K562 (cell line): ENCODE measurements around the gene SGMS1. TPM values are rescaled to one million over a fixed set of nuclear protein-coding genes. Genes with fewer than 3 reads are reported as not detected.

Experiments
- ARID2 ChIP-seq: fragments of 450-650 bp; IDR thresholded peaks from 2 replicates; pipeline ENCODE4 v1.6.1; 2017; ENCODE audit warnings: antibody characterized with exemption, mild to moderate bottlenecking
- FOXM1 ChIP-seq, 2 experiments: fragments of 450-650 bp in 1 of 2; sonication (generic) in 1 of 2; formaldehyde crosslinking in 1 of 2; IDR thresholded peaks; 2 replicates each; pipeline versions ENCODE4 v1.6.1 to v1.9.0; 2017 to 2022; ENCODE audit warnings: low read depth in 2 of 2, mild to moderate bottlenecking in 2 of 2, missing genetic modification reagents in 1 of 2, moderate library complexity in 1 of 2
- GABPB1 ChIP-seq: sonication (generic); formaldehyde crosslinking; IDR thresholded peaks from 2 replicates; pipeline ENCODE4 v1.8.0; 2022; ENCODE audit warnings: mild to moderate bottlenecking, missing genetic modification reagents
- HINFP ChIP-seq: fragments of 450-650 bp; conservative IDR thresholded peaks from 2 replicates; pipeline ENCODE4 v1.6.1; 2016; ENCODE audit warnings: missing genetic modification characterization, low read depth, mild to moderate bottlenecking, control low read depth, missing compliant biosample characterization
- HLTF ChIP-seq: fragments of 450-650 bp; IDR thresholded peaks from 2 replicates; pipeline ENCODE4 v1.6.1; 2016
- HMGN3 ChIP-seq: IDR thresholded peaks from 2 replicates; pipeline ENCODE4 v1.6.1; 2011; ENCODE audit warnings: borderline replicate concordance, low read depth, mild to moderate bottlenecking, mixed read lengths, low read length; ENCODE audit not compliant: insufficient read length; ENCODE audit errors: extremely low read depth
- ILK ChIP-seq: fragments of 450-650 bp; IDR thresholded peaks from 2 replicates; pipeline ENCODE4 v1.6.1; 2016; ENCODE audit warnings: missing genetic modification characterization, low read depth, mild to moderate bottlenecking, missing compliant biosample characterization, moderate library complexity, borderline replicate concordance
- NR1H2 ChIP-seq: sonication (generic); formaldehyde crosslinking; IDR thresholded peaks from 2 replicates; pipeline ENCODE4 v1.4.0; 2020; ENCODE audit warnings: mild to moderate bottlenecking, missing genetic modification reagents
- PATZ1 ChIP-seq: fragments of 250-450 bp; sonication (Bioruptor Pico); IDR thresholded peaks from 2 replicates; pipeline ENCODE4 v1.5.0; 2020; ENCODE audit warnings: mild to moderate bottlenecking, borderline replicate concordance
- PCBP1 ChIP-seq: fragments of 200-400 bp; formaldehyde crosslinking; IDR thresholded peaks from 2 replicates; pipeline ENCODE4 v1.6.1; 2018; ENCODE audit warnings: mild to moderate bottlenecking, low read depth, low read length; ENCODE audit not compliant: poor library complexity, severe bottlenecking
- POLR2H ChIP-seq: IDR thresholded peaks from 2 replicates; pipeline ENCODE4 v1.6.1; 2016; ENCODE audit warnings: missing genetic modification characterization, low read depth, mild to moderate bottlenecking, control low read depth, missing compliant biosample characterization, moderate library complexity
- POLR3G ChIP-seq: IDR thresholded peaks from 2 replicates; pipeline ENCODE4 v1.6.1; 2011; ENCODE audit not compliant: insufficient read length, insufficient replicate concordance; ENCODE audit errors: extremely low read depth
- PURB ChIP-seq: sonication (generic); formaldehyde crosslinking; IDR thresholded peaks from 2 replicates; pipeline ENCODE4 v1.9.0; 2021; ENCODE audit warnings: low read depth, mild to moderate bottlenecking, missing genetic modification reagents
- SMARCA5 ChIP-seq: fragments of 450-650 bp; IDR thresholded peaks from 2 replicates; pipeline ENCODE4 v1.6.1; 2016
- TRIM28 ChIP-seq: fragments of 450-650 bp; IDR thresholded peaks from 2 replicates; pipeline ENCODE4 v1.6.1; 2017
- USF2 ChIP-seq: sonication (generic); formaldehyde crosslinking; IDR thresholded peaks from 2 replicates; pipeline ENCODE4 v1.5.0; 2020; ENCODE audit warnings: missing genetic modification reagents
- ZC3H8 ChIP-seq: fragments of 450-650 bp; IDR thresholded peaks from 2 replicates; pipeline ENCODE4 v1.6.1; 2017
- ZKSCAN3 ChIP-seq: fragments of 250-450 bp; sonication (Bioruptor Pico); IDR thresholded peaks from 2 replicates; pipeline ENCODE4 v1.4.0; 2020
- ZNF717 ChIP-seq: fragments of 250-450 bp; sonication (Bioruptor Pico); IDR thresholded peaks from 2 replicates; pipeline ENCODE4 v1.5.0; 2021
- polyA plus RNA-seq, 8 experiments: library from polyadenylated mRNA; depleted of rRNA in 4 of 8; stranded (reverse) in 5 of 8; unstranded in 3 of 8; fragments of >200 nt; fragmentation: Nextera tagmentation in 2 of 8; fragmentation: Illumina TruSeq in 1 of 8; extraction: Ambion mirVana in 2 of 8; extraction: Trizol in 1 of 8; gene quantifications; 2 replicates each; pipeline versions ENCODE4 v1.2.1 to v1.2.3, GENCODE V29; 2011 to 2014; ENCODE audit warnings: inconsistent platforms in 1 of 8, missing spikeins in 1 of 8
- total RNA-seq, 7 experiments: library from RNA; depleted of rRNA in 6 of 7; stranded (reverse); fragments of >200 nt in 6 of 7; fragmentation: Illumina TruSeq in 2 of 7; extraction: Trizol in 2 of 7; gene quantifications; 2 replicates each; pipeline versions ENCODE4 v1.2.1 to v1.2.3, GENCODE V29; 2011 to 2021; ENCODE audit warnings: low replicate concordance in 1 of 7
- TF ChIP-seq, protein P1 (sequence below): fragments of 450-650 bp; IDR thresholded peaks from 2 replicates; pipeline ENCODE4 v1.6.1; 2016; ENCODE audit warnings: mild to moderate bottlenecking
- TF ChIP-seq, protein P2 (sequence below), 2 experiments: fragments of 450-650 bp; conservative IDR thresholded peaks; 2 replicates each; pipeline ENCODE4 v1.6.1; 2017; ENCODE audit warnings: mild to moderate bottlenecking in 2 of 2, moderate library complexity in 2 of 2

The SGMS1 gene
- total and polyA plus RNA-seq, 9 of the 15 experiments (the other 6 are each of a cell fraction or from before 2014, with no cell fraction given) = 22.6 to 232 (median 82.2) TPM

DNA sequence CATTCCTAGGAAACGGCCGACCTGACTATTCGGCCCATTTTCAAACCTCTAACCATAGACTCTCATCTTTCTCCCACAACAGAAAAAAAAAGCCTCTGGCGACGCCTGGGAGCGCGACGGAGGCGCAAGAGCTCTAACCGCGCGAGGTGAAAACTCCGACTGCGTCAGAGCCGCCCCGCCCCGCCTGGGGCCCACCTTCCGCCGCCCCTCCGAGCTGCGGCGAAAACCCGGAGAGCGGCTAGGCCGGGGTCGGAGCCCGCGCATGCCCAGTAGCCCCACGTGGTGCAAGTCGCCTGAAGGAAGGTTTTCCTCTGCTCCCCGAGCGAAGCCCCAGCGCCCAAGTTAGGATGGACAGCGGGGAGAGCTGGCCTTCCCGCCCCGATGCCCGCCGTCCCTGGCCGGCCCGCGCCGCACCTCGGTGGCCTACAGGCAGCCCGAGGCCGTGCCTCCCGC, 683 bp upstream of the SGMS1 start (continued):
- TF ChIP-seq USF2 (CRISPR knock-in tag) (no peak; the same call in none of the 2 replicates), PURB (no peak), POLR2H (tag) (peak; percentile 84), SMARCA5 (no peak), ILK (tag) (no peak), HINFP (tag) (no peak), HMGN3 (peak; percentile 84), POLR3G (no peak), ZC3H8 (no peak), NR1H2 (CRISPR knock-in tag) (no peak; the same call in 1 of the 2 replicates), ZKSCAN3 (CRISPR knock-in tag) (no peak), PCBP1 (no peak), ARID2 (no peak), ZNF717 (CRISPR knock-in tag) (no peak), TRIM28 (no peak; the same call in 1 of the 2 replicates), HLTF (no peak), FOXM1 (IDR thresholded peaks at IDR 0.05; ENCODE audit: low read depth) (peak; percentile 83), FOXM1 (CRISPR knock-in tag; IDR thresholded peaks at IDR 0.05; ENCODE audit: low read depth) (peak; percentile 86), GABPB1 (CRISPR knock-in tag) (peak; percentile 72), PATZ1 (CRISPR knock-in tag) (no peak)
- TF ChIP-seq, protein P1, sequence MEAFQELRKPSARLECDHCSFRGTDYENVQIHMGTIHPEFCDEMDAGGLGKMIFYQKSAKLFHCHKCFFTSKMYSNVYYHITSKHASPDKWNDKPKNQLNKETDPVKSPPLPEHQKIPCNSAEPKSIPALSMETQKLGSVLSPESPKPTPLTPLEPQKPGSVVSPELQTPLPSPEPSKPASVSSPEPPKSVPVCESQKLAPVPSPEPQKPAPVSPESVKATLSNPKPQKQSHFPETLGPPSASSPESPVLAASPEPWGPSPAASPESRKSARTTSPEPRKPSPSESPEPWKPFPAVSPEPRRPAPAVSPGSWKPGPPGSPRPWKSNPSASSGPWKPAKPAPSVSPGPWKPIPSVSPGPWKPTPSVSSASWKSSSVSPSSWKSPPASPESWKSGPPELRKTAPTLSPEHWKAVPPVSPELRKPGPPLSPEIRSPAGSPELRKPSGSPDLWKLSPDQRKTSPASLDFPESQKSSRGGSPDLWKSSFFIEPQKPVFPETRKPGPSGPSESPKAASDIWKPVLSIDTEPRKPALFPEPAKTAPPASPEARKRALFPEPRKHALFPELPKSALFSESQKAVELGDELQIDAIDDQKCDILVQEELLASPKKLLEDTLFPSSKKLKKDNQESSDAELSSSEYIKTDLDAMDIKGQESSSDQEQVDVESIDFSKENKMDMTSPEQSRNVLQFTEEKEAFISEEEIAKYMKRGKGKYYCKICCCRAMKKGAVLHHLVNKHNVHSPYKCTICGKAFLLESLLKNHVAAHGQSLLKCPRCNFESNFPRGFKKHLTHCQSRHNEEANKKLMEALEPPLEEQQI = 0 out of 2 replicates have a peak, but pooled peaks have one; percentile 27
- TF ChIP-seq, protein P2, sequence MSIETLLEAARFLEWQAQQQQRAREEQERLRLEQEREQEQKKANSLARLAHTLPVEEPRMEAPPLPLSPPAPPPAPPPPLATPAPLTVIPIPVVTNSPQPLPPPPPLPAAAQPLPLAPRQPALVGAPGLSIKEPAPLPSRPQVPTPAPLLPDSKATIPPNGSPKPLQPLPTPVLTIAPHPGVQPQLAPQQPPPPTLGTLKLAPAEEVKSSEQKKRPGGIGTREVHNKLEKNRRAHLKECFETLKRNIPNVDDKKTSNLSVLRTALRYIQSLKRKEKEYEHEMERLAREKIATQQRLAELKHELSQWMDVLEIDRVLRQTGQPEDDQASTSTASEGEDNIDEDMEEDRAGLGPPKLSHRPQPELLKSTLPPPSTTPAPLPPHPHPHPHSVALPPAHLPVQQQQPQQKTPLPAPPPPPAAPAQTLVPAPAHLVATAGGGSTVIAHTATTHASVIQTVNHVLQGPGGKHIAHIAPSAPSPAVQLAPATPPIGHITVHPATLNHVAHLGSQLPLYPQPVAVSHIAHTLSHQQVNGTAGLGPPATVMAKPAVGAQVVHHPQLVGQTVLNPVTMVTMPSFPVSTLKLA (conservative IDR thresholded peaks at IDR 0.05) = peak; percentile 95 to 98
